Ascending aorta (tissue), 2 donors: ENCODE measurements around the gene MINDY1. TPM values are rescaled to one million over a fixed set of nuclear protein-coding genes. Genes with fewer than 3 reads are reported as not detected.

Experiments used
- DNase-seq, 2 donors: peaks; one replicate each; pipeline ENCODE4 v3.0.0-alpha.2; 2019; ENCODE audit warnings: low spot score in 2 of 2
- H3K27ac ChIP-seq, 2 donors: fragments of 200-600 bp; sonication (generic); one replicate each; pipeline ENCODE4 v1.5.1; 2016 to 2017; ENCODE audit warnings: mild to moderate bottlenecking in 1 of 2
- H3K27me3 ChIP-seq: fragments of 200-600 bp; sonication (generic); one replicate; pipeline ENCODE4 v1.5.1; 2017
- H3K36me3 ChIP-seq, 2 donors: fragments of 200-600 bp; sonication (generic); one replicate each; pipeline ENCODE4 v1.5.1; 2016
- H3K4me1 ChIP-seq, 2 donors: fragments of 200-600 bp; sonication (generic); one replicate each; pipeline ENCODE4 v1.5.1; 2016 to 2017; ENCODE audit warnings: mild to moderate bottlenecking in 1 of 2
- H3K4me3 ChIP-seq, 2 donors: fragments of 200-600 bp; sonication (generic); one replicate each; pipeline ENCODE4 v1.5.1; 2016 to 2017; ENCODE audit warnings: mild to moderate bottlenecking in 1 of 2
- H3K9me3 ChIP-seq, 2 donors: fragments of 200-600 bp; sonication (generic); one replicate each; pipeline ENCODE4 v1.5.1; 2016
- CTCF ChIP-seq, 3 experiments: fragments of 200-600 bp in 2 of 3; fragments of 450-650 bp in 1 of 3; sonication (generic) in 2 of 3; IDR thresholded peaks; one replicate each; pipeline ENCODE4 v1.5.1; 2016 to 2019; ENCODE audit warnings: antibody characterized with exemption in 3 of 3, mild to moderate bottlenecking in 1 of 3, moderate library complexity in 1 of 3
- intact Hi-C: fragments of 100-400 bp; cut with DNase I; formaldehyde crosslinking; loops from one replicate; pipeline ENCODE4 v1.15.1; 2023
- total RNA-seq: library from RNA; depleted of rRNA; stranded (reverse); fragments of >200 nt; gene quantifications from one replicate; pipeline ENCODE4 v1.1.0, GENCODE V29; 2016

MINDY1 gene
- total RNA-seq, 1 donor from 2014 or later: 9.7 TPM

- H3K4me1 ChIP-seq: peaks cover 18 to 59% of the 10 kb centered on the region in 2 donors
- intact Hi-C loops: loop anchor here (5.0 to 10.0 kb wide), 3 partner anchors 46 to 419 kb away; partner anchors contain the start of genes GOLPH3L and SETDB1
Observed at GRCh38 chr1:150973258-150973835, 33.4 kb downstream of the MINDY1 start.

GRCh38 chr1:150972417-150972940, 34.2 kb downstream of the MINDY1 start:
- DNase-seq: no peak
- H3K9me3 ChIP-seq: no peaks in the 10 kb centered on the region
- peaks cover 11 to 50% of the 10 kb centered on the region in 2 donors for H3K4me1 ChIP-seq
- H3K36me3 ChIP-seq: peaks cover 17% of the 10 kb centered on the region in 2 donors
- H3K27ac ChIP-seq: peak overlapping the region; percentile 95 to 99
- no peaks in the 10 kb centered on the region for H3K27me3 ChIP-seq
- no peak for TF ChIP-seq CTCF (IDR thresholded peaks at IDR 0.05)
- H3K4me3 ChIP-seq: peak overlapping the region; percentile 79 to 99
- intact Hi-C loops: loop anchor here (5.0 to 10.0 kb wide), 3 partner anchors 45 to 418 kb away; partner anchors contain the start of genes GOLPH3L and SETDB1

More at GRCh38 chr1:150973258-150973835, 33.4 kb downstream of the MINDY1 start:
- H3K4me3 ChIP-seq: peak overlapping the region; percentile 79 to 99
- no peaks in the 10 kb centered on the region for H3K9me3 ChIP-seq
- TF ChIP-seq CTCF (IDR thresholded peaks at IDR 0.05): no peak
- peak overlapping the region; percentile 95 to 99 for H3K27ac ChIP-seq
- no peak for DNase-seq
- H3K27me3 ChIP-seq: no peaks in the 10 kb centered on the region
- peaks cover 8 to 9% of the 10 kb centered on the region in 2 donors for H3K36me3 ChIP-seq

GRCh38 chr1:150971583-150972416, 34.9 kb downstream of the MINDY1 start:
- intact Hi-C loops: loop anchor here (5.0 to 10.0 kb wide), 3 partner anchors 44 to 417 kb away; partner anchors contain the start of genes GOLPH3L and SETDB1
- H3K4me3 ChIP-seq: peak overlapping the region; percentile 79 to 99

GRCh38 chr1:150970808-150971582, 35.7 kb downstream of the MINDY1 start:
- intact Hi-C loops: loop anchor here (5.0 to 10.0 kb wide), 3 partner anchors 44 to 416 kb away; partner anchors contain the start of genes GOLPH3L and SETDB1
- Histone ChIP-seq H3K36me3 (peaks cover 32% of the 10 kb centered on the region in 2 donors), H3K27me3 (no peaks in the 10 kb centered on the region), H3K27ac (peak overlapping the region; percentile 95 to 99), H3K4me3 (peak overlapping the region in 1 of 2 donors; percentile 99), H3K4me1 (peaks cover 7 to 37% of the 10 kb centered on the region in 2 donors), H3K9me3 (no peaks in the 10 kb centered on the region)
- peak in 1 of 2 donors; percentile 88 for DNase-seq
- no peak for TF ChIP-seq CTCF (IDR thresholded peaks at IDR 0.05)

More at GRCh38 chr1:150971583-150972416, 34.9 kb downstream of the MINDY1 start:
- H3K4me1 ChIP-seq: peaks cover 7 to 43% of the 10 kb centered on the region in 2 donors
- no peaks in the 10 kb centered on the region for H3K27me3 ChIP-seq
- H3K27ac ChIP-seq: peak overlapping the region; percentile 95 to 99
- no peaks in the 10 kb centered on the region for H3K9me3 ChIP-seq
- TF ChIP-seq CTCF (IDR thresholded peaks at IDR 0.05): no peak
- no peak for DNase-seq
- H3K36me3 ChIP-seq: peaks cover 24% of the 10 kb centered on the region in 2 donors

- TF ChIP-seq CTCF (IDR thresholded peaks at IDR 0.05): no peak
- intact Hi-C loops: loop anchor here (5.0 to 10.0 kb wide), 3 partner anchors 42 to 415 kb away; partner anchors contain the start of genes GOLPH3L and SETDB1
Observed at GRCh38 chr1:150969626-150970025, 37.1 kb downstream of the MINDY1 start.

More at GRCh38 chr1:150969626-150970025, 37.1 kb downstream of the MINDY1 start:
- peaks cover 7 to 37% of the 10 kb centered on the region in 2 donors for H3K4me1 ChIP-seq
- H3K27ac ChIP-seq: no peak overlapping the region
- no peaks in the 10 kb centered on the region for H3K27me3 ChIP-seq
- H3K36me3 ChIP-seq: peaks cover 46% of the 10 kb centered on the region in 2 donors
- no peaks in the 10 kb centered on the region for H3K9me3 ChIP-seq
- no peak overlapping the region for H3K4me3 ChIP-seq
- DNase-seq: no peak
